ENCODE measurements around the gene NT5DC3. TPM values are rescaled to one million over a fixed set of nuclear protein-coding genes. Genes with fewer than 3 reads are reported as not detected.

The NT5DC3 gene
- total and polyA plus RNA-seq, 2 of the 13 experiments (the other 11 are each of a cell fraction or from before 2014, with no cell fraction given), result 3.2 to 6.6 TPM

- TF ChIP-seq E2F2 (CRISPR knock-in tag; IDR thresholded peaks at IDR 0.05; ENCODE audit: borderline replicate concordance), result no peak
- no peak for TF ChIP-seq ZNF556 (CRISPR knock-in tag; IDR thresholded peaks at IDR 0.05; ENCODE audit: borderline replicate concordance)
- no peak for TF ChIP-seq RFXANK (CRISPR knock-in tag; IDR thresholded peaks at IDR 0.05)
- TF ChIP-seq ZBTB38 (CRISPR knock-in tag; IDR thresholded peaks at IDR 0.05), result no peak
- peak; percentile 64 for TF ChIP-seq STAG1 (CRISPR knock-in tag; IDR thresholded peaks at IDR 0.05)
- TF ChIP-seq ZNF704 (CRISPR knock-in tag; IDR thresholded peaks at IDR 0.05; ENCODE audit: borderline replicate concordance), result no peak
- peak; percentile 3; the same call in 1 of the 2 replicates for TF ChIP-seq SMC3 (IDR thresholded peaks at IDR 0.05; ENCODE audit: low read length)
- TF ChIP-seq ZBTB44 (CRISPR knock-in tag; IDR thresholded peaks at IDR 0.05), result no peak
- no peak for TF ChIP-seq ZNF597 (CRISPR knock-in tag; IDR thresholded peaks at IDR 0.05)
Observed at GRCh38 chr12:103884316-103884715, 43.3 kb upstream of the NT5DC3 start (continued).

All from HepG2 (cell line).